ENCODE data around the gene RS1. TPM values are rescaled to one million over a fixed set of nuclear protein-coding genes. Genes with fewer than 3 reads are reported as not detected.

The RS1 gene
- total RNA-seq, 4 donors from 2014 or later, result not detected

DNA sequence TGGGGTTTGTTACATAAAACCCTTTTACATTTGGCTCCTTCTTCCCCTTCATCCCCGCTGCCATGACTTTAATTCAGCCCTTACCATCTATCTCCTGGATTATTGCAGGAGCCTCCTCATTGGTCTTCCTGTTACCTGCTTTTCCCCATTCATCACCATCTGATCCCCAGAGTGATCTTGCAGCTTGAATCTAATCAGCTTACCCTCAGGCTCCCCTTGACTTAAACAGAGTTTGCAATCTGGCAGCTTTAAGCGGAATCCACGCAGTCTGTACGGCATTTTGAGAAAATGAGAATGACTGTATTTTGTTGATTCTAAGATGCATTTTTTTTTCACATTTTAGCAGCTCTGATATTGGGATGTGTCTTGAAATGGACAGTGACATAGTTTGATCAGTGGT, 20.6 kb upstream of the RS1 start:
- Histone ChIP-seq H3K27me3 (no peaks in the 10 kb centered on the region), H3K36me3 (no peaks in the 10 kb centered on the region), H3K4me1 (no peaks in the 10 kb centered on the region), H3K4me3 (no peak overlapping the region), H3K27ac (replicated peaks in 1 of 4) (no peak overlapping the region), H3K9me3 (peaks cover 0 to 7% (median 0%) of the 10 kb centered on the region in 4 donors)
- WGBS, result 82% methylated on average over 4 of the region's 4 CpGs
- no peak for TF ChIP-seq CTCF (IDR thresholded peaks at IDR 0.05)
- no peak for TF ChIP-seq POLR2A (IDR thresholded peaks at IDR 0.05; ENCODE audit: low read depth)
- no peak for TF ChIP-seq POLR2AphosphoS5 (IDR thresholded peaks at IDR 0.05)
- no peak for TF ChIP-seq EP300 (IDR thresholded peaks at IDR 0.05)
- intact Hi-C loops (cut with DNase I), result no loop called here
- DNase-seq (ENCODE audit: extremely low spot score), result no peak

- Histone ChIP-seq H3K27me3 (no peaks in the 10 kb centered on the region), H3K36me3 (no peaks in the 10 kb centered on the region), H3K4me1 (no peaks in the 10 kb centered on the region), H3K27ac (replicated peaks in 1 of 4) (no peak overlapping the region), H3K9me3 (peaks cover 0 to 7% (median 0%) of the 10 kb centered on the region in 4 donors), H3K4me3 (no peak overlapping the region)
- DNase-seq (ENCODE audit: extremely low spot score), result no peak
- intact Hi-C loops (cut with DNase I), result no loop called here
- WGBS, result 50% methylated on average over 1 of the region's 1 CpG
- TF ChIP-seq EP300 (IDR thresholded peaks at IDR 0.05) (no peak), POLR2AphosphoS5 (IDR thresholded peaks at IDR 0.05) (no peak), CTCF (IDR thresholded peaks at IDR 0.05) (no peak), POLR2A (IDR thresholded peaks at IDR 0.05; ENCODE audit: low read depth) (no peak)
Measured at GRCh38 chrX:18691431-18691830, 19.5 kb upstream of the RS1 start.

DNA sequence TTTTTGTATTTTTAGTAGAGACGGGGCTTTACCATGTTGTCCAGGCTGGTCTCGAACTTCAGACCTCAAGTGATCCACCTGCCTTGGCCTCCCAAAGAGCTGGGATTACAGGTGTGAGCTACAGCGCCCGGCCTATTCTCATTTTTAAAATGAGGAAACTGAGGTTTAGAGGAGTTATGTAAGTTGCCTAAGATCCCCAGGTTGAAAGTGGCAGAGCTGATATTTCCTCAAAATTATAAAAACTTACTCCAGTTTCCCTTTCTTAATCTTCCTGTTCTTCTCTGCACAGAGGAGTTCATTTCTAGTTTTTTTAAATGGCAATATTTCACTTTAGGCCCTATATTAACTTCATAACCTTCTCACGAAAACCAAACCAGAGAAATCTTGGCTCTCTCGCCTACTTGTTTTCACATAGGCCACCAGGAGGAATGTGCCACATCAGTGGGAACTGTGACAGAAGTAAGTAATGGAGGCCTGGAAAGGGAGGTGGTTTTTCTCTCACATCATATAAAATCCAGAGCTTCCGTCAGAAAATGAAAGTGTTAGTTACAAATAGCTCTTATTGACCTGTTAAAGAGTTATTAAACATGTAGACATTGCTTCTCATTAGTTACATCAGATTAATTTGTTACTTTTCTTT, 16.1 kb upstream of the RS1 start:
- intact Hi-C loops (cut with DNase I), result no loop called here

DNA sequence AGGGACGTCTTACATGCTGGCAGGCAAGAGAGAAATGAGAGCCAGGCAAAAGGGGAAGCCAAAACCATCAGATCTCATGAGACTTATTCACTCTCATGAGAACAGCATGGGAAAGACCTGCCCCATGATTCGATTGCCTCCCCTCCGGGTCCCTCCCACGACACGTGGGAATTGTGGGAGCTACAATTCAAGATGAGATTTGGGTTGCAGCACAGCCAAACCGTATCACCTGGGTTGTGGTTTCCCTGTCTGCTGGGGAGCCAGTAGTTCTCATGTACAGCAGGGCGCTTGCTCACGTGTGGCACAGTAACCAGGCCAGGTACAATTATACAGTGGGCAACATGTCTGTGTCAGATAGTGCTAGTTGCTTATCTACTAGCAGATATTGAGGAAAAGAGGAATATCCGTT, 11.1 kb upstream of the RS1 start:
- WGBS, result 79% methylated on average over 9 of the region's 9 CpGs
- DNase-seq (ENCODE audit: extremely low spot score), result no peak
- TF ChIP-seq POLR2A (IDR thresholded peaks at IDR 0.05; ENCODE audit: low read depth), result no peak
- no peak for TF ChIP-seq POLR2AphosphoS5 (IDR thresholded peaks at IDR 0.05)
- TF ChIP-seq CTCF (IDR thresholded peaks at IDR 0.05), result no peak
- no peak for TF ChIP-seq EP300 (IDR thresholded peaks at IDR 0.05)
- Histone ChIP-seq H3K27me3 (no peaks in the 10 kb centered on the region), H3K9me3 (no peaks in the 10 kb centered on the region), H3K4me1 (peaks cover 0 to 5% (median 0%) of the 10 kb centered on the region in 4 donors), H3K36me3 (no peaks in the 10 kb centered on the region), H3K4me3 (no peak overlapping the region), H3K27ac (replicated peaks in 1 of 4) (no peak overlapping the region)
- intact Hi-C loops (cut with DNase I), result no loop called here

More for the DNA sequence above, 16.1 kb upstream of the RS1 start:
- Histone ChIP-seq H3K27me3 (no peaks in the 10 kb centered on the region), H3K4me3 (no peak overlapping the region), H3K9me3 (peaks cover 0 to 7% (median 0%) of the 10 kb centered on the region in 4 donors), H3K4me1 (peaks cover 0 to 5% (median 0%) of the 10 kb centered on the region in 4 donors), H3K36me3 (no peaks in the 10 kb centered on the region), H3K27ac (replicated peaks in 1 of 4) (no peak overlapping the region)
- TF ChIP-seq POLR2A (IDR thresholded peaks at IDR 0.05; ENCODE audit: low read depth) (no peak), CTCF (IDR thresholded peaks at IDR 0.05) (no peak), POLR2AphosphoS5 (IDR thresholded peaks at IDR 0.05) (no peak), EP300 (IDR thresholded peaks at IDR 0.05) (no peak)
- no peak for DNase-seq (ENCODE audit: extremely low spot score)
- 78% methylated on average over 7 of the region's 7 CpGs for WGBS

DNA sequence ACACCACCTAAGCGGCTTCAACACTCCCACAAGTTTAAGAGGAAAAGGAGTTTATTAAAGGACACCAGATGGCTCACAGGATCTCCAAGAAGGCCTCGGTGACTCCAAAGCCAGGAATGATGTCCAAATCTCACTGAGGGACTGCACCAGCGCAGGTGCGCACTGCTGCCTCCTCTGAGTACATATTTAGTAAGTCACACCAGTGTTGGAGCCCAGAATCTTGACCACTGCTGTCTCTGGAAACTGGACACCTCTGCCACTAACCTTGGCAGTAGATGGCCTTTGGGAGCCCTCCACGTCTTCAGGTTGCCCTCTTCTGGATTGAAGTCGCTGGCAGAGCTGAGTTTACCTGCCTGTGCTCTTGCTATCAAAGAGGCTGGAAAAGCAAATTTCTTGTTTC, 10.1 kb upstream of the RS1 start:
- Histone ChIP-seq H3K9me3 (no peaks in the 10 kb centered on the region), H3K36me3 (no peaks in the 10 kb centered on the region), H3K27ac (replicated peaks in 1 of 4) (no peak overlapping the region), H3K27me3 (no peaks in the 10 kb centered on the region), H3K4me1 (peaks cover 0 to 5% (median 0%) of the 10 kb centered on the region in 4 donors), H3K4me3 (no peak overlapping the region)
- intact Hi-C loops (cut with DNase I), result no loop called here
- TF ChIP-seq EP300 (IDR thresholded peaks at IDR 0.05) (no peak), CTCF (IDR thresholded peaks at IDR 0.05) (no peak), POLR2AphosphoS5 (IDR thresholded peaks at IDR 0.05) (no peak), POLR2A (IDR thresholded peaks at IDR 0.05; ENCODE audit: low read depth) (no peak)
- DNase-seq (ENCODE audit: extremely low spot score), result no peak
- 78% methylated on average over 6 of the region's 6 CpGs for WGBS
